Measurements from ENCODE around the gene OR4S2. TPM values are rescaled to one million over a fixed set of nuclear protein-coding genes. Genes with fewer than 3 reads are reported as not detected.

OR4S2 gene, protein sequence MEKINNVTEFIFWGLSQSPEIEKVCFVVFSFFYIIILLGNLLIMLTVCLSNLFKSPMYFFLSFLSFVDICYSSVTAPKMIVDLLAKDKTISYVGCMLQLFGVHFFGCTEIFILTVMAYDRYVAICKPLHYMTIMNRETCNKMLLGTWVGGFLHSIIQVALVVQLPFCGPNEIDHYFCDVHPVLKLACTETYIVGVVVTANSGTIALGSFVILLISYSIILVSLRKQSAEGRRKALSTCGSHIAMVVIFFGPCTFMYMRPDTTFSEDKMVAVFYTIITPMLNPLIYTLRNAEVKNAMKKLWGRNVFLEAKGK
- not detected for total RNA-seq

DNA sequence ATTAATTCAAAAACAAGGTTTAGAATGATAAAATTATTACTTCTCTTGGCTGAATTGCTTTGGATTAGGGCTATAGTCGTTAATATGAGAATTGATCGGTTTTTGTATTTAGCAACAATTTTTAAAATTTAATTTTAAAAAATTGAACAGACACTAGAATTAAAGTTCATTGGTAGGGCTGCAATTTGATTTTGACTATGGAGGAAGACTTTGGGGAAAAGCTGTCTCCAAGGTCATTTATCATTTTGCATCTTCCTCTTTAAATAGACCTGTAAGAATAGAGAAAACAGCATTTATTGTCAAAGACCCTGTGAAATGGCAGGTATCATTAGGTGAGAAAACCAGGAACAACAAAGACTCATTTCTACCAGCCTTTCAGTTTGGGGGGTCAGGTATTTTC, at the start of gene OR4S2:
Gene OR4S2, plus strand, starts transcription at position 301 of the 400 bp plus-strand sequence. CDS start 2,577 bp downstream, outside the sequence.

DNA sequence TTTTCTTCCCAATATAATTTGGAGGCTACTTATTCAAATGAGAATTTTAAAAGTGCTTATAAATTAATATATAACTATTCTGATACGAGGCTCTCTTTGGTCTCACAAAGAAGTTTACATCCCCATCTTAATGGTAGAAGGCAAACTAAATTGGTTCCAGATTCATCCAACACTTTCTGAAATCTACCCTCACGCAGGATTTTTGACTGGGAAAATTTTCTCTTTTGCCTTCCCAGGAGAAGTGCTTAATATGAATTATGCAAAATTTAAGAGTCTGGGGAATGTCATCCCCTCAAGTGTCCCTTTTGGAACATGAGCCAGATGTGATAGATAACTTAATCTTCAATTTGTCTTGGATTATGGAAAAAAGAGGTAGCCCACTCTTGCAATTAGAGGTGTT, 40.6 kb upstream of the OR4S2 start, which contains the start of gene OR4C11:
Gene OR4C11, minus strand, starts transcription at position 101 of the 400 bp plus-strand sequence. CDS start 3,272 bp downstream, outside the sequence.

DNA sequence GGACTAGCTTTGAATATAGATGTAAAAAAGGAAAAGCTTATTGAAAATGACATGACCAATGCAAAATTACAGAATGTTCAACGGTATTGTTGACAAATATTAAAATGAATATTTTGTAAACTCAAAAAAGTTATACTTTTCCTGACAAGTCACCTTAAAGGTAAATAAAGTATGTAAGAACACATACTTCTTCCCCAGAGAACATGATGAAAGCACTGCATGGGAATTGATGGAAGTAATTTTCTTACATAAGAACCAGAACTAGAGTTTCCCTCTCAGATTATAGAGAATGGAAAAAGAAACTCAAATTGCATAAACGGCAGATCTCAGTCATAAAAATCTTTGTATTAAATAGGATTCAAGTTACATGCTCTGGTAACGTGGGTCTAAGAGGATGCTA, 13.3 kb upstream of the OR4S2 start, which contains the start of gene OR4P4:
Gene OR4P4, plus strand, starts transcription at position 301 of the 400 bp plus-strand sequence.

DNA sequence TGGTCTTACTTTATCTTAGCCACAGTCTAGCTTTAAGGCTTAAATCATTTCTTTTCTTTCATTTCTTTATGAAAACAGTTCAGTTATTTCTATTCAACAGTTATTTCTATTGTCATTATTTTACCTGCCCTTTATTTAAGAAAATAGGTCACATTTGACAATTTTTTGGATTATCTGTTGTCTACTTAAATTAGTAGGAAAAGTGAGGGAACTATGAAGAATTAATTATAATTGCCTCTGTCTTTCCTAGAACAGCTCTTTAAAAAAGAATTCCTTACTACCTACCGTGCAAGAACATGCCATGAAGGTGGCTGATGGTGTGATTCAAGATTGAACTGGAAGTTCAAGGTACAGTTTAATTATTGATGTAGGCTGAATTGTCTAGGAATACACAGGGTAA, 13.8 kb downstream of the OR4S2 start, which contains the start of gene OR4C6:
Gene OR4C6, plus strand, starts transcription at position 301 of the 400 bp plus-strand sequence. CDS start 2,966 bp downstream, outside the sequence.

Other genes starting within 250 kb of the OR4S2 start
- gene OR4C15, start 93.9 kb upstream of the OR4S2 start, total RNA-seq, result not detected
- gene OR4C16, start 76.2 kb upstream of the OR4S2 start, total RNA-seq, result not detected
- not detected for gene OR4C11, start 40.7 kb upstream of the OR4S2 start, total RNA-seq
- gene OR4P4, start 13.2 kb upstream of the OR4S2 start, total RNA-seq, result not detected
- not detected for gene OR4C6, start 13.9 kb downstream of the OR4S2 start, total RNA-seq
- gene OR5D13, start 125.1 kb downstream of the OR4S2 start, total RNA-seq, result not detected
- gene OR5D14, start 147.2 kb downstream of the OR4S2 start, total RNA-seq, result not detected
- not detected for gene OR5L1, start 163.0 kb downstream of the OR4S2 start, total RNA-seq
- not detected for gene OR5D18, start 171.3 kb downstream of the OR4S2 start, total RNA-seq
- gene OR5L2, start 178.9 kb downstream of the OR4S2 start, total RNA-seq, result not detected
- gene OR5D16, start 190.4 kb downstream of the OR4S2 start, total RNA-seq, result not detected
- not detected for gene TRIM51, start 235.0 kb downstream of the OR4S2 start, total RNA-seq